GM18502 (cell line): Measurements from ENCODE around the gene MAT2A.
"Not testable (repeated sequence)": the region's sequence is repeated elsewhere in the genome, so short reads cannot be mapped to it uniquely, and the experiment has no call there.

Source experiments
- ATAC-seq: cut with Tn5 transposase; IDR thresholded peaks from one replicate; pipeline ENCODE4 v1.9.1; 2021; ENCODE audit warnings: mild to moderate bottlenecking; ENCODE audit not compliant: unreplicated experiment, poor library complexity

The MAT2A gene

DNA sequence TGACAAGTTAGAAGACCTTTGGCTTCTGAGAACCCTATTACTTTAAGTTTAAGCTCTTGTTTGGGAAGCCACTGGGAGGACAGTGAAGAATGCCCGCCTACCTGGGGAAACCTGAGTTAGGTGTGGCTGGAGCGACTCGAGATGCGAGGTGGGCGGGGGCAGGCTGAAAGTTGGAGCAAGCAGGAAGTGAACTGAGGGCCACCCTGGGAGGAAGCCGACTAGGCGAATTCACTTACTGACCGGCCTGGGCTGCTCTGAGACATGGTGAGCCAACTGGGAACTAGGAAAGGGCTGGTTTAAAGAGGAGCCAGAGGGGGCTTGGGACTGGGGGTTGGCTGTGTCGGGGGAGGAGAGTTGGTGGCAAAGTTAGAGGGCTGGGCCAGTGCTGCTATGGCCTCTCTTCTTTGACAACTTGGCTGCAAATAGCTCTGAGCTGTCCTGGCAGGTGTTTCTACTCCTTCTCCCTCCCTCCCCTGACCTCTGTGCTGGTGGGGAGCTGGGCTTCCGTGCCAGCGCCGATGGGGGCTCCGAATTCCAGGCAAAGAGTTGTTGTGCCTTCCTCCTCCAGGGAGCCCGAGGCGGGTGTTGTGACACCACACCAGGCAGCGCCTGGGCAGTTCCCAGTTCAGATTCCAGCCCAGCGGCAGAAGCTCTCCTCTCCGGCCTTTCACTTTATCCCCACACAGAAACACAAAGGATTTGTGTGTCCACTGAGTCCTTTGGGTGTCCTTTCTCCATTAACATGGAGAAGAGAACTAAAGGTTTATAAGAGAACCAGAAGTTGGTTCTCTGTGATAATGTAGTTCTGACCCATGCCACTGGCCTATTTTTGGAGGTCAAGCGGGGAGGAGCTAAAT is 38.6 kb downstream of the MAT2A start, which contains the start of gene VAMP8:
Gene VAMP8 (plus strand): TSS at position 201 of the 857 bp plus-strand sequence. CDS start 61 bp downstream, at position 262.
- ATAC-seq: peak; percentile 60

DNA sequence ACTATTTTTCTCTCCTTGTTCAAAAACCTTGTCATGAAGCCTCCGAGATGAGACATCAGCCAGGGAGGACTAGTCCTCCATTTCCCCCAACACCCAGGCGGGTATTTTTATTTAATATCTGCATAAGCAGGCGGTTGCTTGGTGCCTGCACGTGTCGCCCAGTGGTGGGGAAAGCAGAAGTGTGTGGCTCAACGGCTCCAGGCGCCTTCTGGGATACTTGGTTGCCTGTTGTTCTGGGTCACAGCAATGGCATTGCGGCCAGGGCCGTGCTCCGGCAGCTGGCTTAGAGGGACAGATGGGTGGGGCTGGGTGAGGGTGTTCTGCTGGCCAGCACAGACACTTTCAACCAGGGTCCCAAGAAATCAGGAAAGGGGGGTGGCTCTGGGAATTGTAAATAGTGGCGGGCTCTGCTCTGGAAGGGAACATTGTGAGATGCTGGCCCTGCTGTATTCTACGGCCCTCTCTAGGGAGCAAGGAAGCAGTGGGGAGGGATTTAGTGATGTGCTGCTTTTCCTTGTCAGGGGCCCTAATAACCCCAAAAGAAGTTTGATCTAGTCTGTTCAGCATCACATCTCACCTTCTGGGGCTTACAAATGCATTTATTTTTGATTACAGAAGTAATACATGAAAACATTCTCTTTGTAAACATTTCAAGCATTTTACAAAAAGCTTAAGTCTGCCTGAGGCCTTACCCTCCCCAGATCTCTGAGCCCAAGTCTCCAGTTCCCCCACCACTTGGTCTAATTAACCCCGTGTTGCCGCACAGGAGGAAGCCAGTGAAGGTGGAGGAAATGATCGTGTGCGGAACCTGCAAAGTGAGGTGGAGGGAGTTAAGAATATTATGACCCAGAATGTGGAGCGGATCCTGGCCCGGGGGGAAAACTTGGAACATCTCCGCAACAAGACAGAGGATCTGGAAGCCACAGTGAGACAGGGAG is 39.5 kb downstream of the MAT2A start:
- ATAC-seq: peak; percentile 61

- ATAC-seq: no peak
Observed at GRCh38 chr2:85579266-85579935, 40.4 kb downstream of the MAT2A start.

- no peak for ATAC-seq
Observed at GRCh38 chr2:85580206-85580605, 41.2 kb downstream of the MAT2A start.

DNA sequence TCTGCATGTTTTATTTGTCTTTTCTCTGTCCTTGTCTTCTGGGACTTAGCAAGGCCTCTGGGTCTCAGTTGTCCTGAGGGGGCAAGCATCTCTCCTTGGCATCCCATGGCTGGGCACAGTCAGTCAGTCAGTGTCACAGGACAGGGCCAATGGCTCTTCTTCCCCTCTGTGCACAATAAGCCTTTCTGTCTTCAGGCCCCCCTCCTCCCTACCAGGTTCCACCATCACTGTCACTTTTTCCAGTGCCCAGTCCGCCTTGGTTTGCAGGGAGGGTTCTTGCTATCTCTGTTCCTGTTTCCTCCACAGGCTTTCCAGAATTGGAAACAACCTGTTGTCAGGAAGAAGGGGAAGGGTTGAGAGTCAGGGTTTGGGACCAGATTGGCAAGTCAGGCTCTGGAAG is 43.5 kb downstream of the MAT2A start:
- no peak for ATAC-seq

DNA sequence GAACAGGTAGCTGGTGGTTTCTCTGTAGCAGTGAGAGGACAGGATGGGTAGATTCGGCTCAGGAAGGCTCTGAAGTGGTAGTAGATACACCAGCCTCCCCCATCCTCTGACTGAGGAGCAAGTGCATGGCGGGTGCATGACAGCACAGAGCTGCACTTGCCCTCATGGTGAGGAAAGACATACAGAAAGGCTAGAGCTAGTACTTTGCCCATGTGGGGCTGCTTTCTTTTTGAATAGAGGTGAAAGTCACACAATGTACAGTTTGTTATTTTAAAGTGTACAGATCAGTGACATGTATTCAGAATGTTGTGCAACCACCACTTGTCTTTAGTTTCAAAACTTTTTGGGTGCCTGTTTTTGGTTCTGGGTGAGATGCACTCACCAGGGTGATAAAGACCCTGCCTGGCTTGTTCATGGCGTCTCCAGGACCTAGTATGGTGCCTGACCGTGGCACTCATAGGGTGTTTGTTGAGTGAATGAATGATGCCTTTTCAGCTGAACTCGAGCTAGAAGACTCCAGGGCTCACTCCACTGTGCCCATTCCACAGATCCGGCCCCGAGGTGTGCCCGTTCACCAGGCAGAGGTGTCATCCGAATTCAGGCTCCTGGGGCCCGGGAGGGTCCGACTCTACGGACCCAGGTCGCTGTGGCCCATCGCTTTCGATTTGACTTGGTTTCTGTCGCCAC is 44.8 kb downstream of the MAT2A start:
- peak; percentile 53 for ATAC-seq

GRCh38 chr2:85584354-85584856 is 45.4 kb downstream of the MAT2A start, which contains the start of gene VAMP5:
Gene VAMP5, plus strand, starts transcription at chr2:85584431. Its CDS starts 60 bp downstream, at chr2:85584491.
- peak; percentile 27 for ATAC-seq

DNA sequence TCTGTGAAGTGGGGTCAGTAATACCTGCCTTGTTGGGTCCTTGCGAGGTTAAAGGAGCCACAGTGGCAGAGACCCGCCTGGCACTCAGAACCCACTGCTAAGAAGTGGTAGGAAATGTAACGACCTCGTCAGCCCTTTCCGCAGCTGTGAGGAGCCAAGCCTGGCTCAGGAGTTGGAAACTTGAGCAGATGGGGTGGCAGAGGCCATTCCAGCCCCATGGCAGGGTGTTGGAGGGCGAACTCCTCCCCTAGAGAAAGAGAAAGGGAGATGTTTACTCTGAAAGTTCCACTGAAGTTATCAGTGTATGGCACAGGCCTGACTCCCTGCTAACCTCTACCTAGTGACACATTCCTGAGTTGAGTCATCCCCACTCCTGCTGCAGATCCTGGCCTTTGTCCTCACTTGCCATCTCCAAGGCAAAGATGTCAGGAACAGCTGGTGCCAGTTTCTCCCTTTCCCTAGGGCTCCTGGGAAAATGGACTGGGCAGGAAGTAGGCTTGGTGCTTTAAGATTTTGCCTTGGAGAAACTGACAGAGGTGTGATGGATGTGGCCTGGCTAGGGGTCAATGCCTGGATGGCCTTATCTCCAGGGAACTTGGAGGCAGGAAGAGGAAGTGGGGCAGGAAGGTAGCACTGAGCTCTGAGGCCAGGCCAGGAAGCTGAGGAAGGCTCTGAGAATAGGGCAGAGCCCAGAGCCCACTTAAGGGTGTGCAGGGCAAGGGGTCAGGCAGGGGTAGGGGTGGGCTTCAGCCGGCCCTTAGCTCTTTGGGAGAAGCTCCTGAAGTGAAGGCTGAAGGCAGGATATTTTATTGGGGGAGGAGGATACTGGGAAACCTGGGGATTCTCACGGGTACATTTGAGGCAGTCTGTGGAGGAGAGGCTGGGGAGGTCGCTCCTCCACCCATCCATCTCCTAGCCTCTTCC is 46.2 kb downstream of the MAT2A start:
- ATAC-seq: peak; percentile 49

DNA sequence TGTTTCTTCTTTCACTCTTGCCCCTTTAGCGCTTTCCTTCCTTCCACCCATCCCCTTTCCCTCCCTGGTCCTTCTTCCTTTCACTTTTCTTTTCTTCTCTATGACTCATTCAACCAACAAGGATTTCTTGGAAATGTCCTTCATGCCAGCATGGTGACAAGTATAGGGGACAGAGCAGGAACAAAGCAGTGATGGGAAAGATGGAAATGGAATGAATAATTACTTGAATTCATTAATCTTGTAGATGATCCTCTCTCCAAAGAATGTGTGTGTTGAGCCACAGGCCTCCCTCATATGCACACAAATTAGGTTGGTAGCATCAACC is 46.8 kb downstream of the MAT2A start:
- ATAC-seq: no peak

DNA sequence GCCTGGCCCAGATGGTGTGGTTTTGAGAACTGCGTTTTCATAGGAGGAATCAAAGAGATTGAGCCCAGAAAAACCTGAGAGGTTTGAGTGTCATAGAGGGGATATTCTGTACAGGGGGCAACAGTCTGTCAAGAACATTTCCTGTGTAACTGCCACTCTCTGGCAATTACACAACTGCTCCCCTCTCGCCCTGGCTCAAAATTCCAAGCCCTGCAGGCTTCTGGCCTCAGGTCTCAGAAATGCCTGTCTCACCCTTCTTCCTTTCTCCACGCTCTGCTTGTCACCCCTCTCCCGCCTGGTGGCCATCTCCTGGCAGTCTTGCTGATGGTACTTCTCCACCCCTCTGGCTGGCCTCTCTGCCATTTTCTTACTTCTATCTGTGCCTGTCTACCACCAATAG is 49.3 kb downstream of the MAT2A start:
- ATAC-seq: no peak

DNA sequence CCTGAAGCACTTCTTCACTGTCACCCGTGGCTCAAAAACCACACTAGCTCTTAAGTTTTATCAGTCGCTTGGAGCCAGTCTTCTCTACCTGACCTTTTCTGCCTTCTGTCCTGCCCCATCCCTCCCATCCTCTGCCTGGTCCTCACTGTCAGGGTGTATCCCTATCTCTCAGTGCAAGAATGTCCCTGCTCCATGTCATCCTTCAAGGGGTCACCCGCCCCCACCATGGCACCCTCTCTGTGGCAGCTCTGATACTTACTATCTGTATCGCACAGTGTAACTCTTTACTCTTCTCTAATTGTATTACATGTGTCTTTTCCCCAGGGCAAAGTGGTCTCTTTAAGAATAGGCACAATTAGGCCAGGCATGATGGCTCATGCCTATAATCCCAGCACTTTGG is 49.7 kb downstream of the MAT2A start:
- ATAC-seq: no peak

DNA sequence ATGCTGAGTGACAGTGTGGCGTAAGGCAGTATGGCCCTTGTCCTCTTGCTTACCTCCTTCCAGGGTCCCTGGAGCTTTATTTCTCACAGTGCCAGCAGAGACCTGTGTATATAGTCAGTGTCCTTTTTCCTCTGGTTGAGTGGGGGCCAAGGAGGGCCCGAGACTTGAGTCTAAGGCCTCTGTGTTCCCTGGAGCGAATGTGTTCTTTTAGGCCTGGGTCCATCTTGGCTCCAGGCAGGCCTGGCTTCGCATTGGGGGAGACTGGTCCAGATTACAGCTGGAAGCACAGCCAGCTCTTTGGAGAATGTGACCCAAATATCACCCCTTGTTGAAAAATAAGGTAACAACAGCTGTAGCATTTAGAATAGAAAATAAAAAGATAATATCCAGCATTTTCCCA is 50.2 kb downstream of the MAT2A start:
- ATAC-seq: no peak

DNA sequence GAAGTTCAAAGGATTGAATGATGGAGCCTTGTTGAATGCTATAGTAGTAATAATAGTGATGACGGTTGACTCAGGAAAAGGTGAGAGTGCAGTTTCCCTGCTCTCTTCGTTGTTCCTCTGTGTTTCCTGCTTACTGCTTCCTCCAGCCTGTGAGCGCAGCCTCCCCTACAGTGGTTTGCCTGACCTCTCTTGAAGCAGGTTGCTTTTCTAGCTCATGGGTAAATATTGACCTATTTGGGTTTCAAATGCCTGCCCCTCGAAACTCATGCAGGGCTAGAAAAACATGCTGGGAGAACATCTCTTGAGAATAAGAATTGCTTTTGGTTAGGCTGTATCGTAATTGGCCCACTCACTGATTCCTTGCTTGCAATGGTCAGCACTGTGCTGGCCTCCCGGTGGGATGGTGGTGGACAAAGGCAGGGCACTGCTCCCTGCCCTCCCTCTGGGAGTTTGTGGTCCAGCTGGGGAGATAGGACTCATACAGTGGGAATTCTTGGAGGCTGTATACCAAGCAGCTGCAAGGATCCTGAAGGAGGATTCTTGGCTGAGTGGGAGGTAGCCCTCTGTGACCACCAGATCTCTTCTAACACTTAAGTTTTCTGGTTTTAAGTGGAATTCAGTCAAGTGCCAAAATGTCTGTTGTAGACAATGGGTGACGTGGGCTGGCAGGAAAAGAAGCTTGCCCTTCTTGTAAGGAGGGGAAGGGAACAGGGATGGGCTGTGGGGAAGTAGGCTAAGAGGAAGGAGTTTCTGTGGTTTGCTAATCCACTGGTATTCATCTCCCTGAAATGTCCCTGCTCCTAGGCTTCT is 51.2 kb downstream of the MAT2A start:
- ATAC-seq: no peak

DNA sequence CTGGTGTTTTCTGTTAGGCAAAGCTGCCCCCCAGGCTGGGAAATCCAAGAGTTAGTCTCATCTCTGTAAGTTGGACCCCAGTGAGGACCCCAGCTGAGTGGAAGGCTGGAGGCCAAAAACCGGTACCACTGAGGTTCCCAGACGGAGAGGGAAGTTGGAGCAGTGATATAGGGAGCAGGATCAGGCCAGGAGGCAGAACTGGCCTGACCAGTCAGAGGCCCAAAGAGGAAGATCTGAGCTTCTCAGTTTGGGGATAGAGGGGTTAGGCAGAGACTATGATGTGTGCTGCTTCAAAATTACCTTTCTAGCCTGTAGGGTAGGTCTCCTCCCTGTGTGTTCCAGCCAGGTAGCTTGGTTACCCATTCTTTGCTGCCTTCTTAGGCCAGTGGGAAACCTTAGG is 52.0 kb downstream of the MAT2A start:
- ATAC-seq: no peak

DNA sequence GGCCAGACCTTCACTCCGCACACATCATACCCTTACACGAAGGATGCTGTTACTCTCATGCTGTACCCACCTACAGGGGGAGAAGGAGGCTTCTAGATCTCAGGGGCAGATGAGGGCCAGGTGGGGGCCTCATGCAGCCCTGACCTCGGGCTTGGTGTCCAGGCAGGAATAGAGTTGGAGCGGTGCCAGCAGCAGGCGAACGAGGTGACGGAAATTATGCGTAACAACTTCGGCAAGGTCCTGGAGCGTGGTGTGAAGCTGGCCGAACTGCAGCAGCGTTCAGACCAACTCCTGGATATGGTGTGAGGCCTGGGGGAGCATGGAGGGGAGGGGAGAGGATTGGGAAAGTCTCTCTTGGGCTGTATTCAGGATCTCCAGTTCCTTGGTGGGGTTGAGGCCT is 52.6 kb downstream of the MAT2A start:
- ATAC-seq: no peak

- ATAC-seq: not testable (repeated sequence)
Observed at GRCh38 chr2:85592299-85592698, 53.3 kb downstream of the MAT2A start.

GRCh38 chr2:85593023-85593422 is 54.1 kb downstream of the MAT2A start:
- ATAC-seq: no peak
